Epidermal melanocyte (primary cell): ENCODE measurements around the gene EHMT1.

Experiments
- DNase-seq: peaks from one replicate; pipeline ENCODE4 v3.0.0; 2011; ENCODE audit warnings: low spot score; ENCODE audit not compliant: insufficient read length

EHMT1 gene

DNA sequence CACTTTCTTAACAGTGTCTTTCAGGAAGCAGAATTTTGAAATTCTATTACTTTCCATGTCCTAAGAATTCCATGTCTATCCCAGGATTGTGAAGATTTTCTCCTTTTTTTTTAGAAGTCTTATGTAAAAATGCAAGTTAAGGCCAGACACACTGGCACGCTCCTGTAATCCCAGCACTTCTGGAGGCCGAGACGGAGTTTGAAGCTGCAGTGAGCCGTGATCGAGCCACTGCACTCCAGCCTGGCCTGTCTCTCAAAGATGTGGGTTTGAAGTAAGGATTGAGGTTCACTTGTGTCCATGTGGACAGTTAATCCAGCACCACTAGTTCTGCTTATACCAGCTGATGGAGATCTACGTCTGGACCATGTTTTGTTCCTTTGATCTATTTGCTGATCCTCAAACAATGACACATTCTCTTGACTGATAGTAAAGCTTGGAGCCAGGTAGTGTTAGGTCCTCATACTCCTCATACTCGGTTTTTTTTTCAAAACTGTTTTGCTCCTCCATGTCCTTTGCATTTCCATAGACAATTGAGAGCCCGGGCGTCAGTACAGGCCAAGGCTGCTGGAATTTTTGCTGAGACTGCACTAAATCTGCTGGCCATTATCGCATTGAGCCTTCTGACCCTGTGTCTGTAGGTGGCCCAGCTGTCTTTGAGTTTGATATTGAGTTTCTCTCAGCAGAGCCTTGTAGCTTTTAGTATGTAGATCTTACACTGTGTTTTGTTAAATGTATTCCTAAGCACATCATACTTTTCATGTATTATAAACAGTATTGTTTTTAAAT is 205.4 kb downstream of the EHMT1 start:
- DNase-seq = no peak

DNA sequence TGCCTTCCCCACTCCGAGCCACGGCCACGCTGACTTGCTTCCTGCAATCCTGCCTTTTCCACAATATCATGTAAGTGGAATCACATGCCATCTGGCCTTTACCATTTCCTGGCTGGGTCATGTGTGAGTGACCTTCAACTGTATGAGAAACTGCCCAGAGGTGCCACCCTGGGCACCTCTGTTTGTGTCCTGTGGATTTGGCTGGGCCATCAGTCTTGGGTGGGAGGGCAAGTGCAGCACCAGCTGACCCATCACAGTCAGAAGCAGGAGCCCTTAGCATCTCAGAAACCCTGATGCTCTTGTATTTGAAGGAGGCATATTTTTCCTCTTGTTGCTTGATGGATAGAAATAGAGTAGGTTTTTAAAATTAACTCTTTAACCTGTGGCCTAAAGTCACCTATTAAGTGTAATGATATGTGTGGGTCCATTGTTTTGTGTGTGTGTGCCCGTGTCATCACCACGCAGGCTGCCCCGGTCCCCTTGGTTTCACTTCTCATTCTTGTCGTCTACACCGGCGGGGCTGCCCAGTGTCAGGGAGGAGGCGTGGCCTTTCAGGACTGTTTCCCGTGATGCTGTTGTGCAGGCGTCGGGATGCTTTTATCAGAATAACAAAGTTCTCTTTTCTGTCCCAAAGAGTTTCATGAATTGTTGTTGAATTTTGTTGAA is 206.7 kb downstream of the EHMT1 start:
- DNase-seq = no peak

DNA sequence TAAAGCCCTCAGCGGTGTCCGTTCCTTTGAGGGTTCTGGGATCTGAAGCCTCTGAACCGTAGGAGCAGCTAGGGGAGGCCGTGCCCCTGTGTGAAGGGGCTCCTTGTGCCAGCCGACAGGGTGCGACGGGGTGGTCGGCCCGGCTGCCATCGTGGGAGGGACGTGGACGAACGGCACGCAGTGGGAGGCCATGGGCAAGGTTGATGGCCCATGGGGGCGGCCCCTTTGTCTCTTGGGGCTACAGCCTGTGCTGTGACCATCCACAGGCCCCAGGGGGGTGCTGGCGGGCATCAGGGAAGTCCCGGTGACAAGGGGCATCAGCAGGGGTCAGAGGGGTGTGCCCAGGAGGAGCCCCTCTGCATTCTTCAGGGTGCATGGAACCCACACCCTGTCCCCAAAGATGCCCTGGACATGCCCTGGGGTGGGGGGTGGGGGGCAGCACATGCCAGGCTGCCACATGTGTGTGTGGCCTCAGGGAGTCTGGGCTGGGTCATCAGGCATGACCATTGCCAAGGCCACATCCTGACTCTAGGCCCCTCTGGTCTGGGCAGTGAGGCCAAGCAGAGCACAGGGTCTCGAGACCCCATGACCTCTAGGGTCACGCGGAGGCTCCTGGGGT is 209.2 kb downstream of the EHMT1 start:
- no peak for DNase-seq

DNA sequence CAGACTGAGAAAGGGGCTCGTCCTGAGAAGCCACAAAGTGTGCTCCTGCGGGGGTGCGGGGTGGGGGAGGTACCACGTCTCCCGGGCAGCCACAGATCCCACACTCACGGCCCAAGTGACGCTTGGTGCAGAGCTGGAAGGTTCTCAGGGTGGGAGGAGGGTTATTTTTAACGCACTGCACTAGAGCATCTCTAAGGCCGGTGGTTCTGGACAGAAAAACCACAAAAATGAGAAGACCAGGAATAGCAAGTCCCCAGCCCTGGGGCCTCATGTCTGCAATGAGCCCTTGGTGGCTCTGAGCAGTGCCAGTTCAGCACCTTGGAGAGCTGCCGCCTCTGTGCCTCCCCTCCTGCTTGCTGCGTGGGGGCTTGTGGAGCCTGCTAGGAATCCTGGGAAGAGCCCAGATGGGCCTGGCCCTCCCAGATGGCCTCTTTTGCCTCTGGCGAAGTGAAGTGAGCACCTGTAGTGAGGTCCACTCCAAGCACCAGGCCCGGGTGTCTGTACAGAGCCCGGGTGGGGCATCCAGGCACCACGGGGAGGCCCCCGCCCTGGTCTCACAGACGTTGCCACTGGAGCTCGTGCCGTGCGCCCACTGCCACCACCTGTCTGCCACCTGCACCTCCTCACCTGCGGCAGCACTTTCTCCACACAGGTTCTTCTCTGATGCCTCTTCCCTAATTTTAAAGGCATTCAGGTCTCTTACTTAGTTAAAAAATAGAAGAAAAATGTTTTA is 209.9 kb downstream of the EHMT1 start:
- no peak for DNase-seq

DNA sequence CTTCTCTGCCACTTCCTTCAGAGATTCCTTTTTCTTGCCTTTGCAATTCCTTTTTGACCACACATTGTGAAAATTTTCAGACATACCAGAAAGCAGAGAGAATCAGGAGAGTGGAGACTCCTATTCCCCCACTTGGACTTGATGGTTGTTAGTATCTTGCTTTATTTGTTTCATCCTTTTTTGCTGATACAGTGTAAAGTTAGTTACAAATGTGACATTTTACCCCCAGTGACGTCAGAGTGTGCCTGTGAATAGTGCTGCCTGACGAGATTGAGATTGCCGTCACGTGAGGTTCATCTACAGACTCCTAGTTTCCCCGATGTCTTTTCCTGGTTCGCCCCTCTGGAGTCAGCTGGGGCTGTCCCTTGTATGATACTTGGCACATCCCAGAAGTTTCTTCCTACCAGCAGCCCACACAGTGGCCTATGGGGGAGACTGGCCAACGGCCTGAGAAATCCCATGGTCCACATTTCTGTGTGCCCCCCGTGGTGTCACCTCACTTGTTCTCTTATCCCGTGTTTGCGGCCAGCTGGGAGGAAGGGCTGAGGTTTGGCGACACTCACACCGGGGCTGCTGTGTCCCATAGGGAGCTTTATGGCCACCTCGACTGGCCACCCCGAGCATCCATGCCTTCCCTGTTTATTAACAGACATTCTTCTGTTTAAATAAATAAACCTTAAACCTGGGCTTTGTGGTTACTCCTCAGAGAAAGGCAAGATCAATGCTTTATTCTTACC is 210.6 kb downstream of the EHMT1 start:
- no peak for DNase-seq

DNA sequence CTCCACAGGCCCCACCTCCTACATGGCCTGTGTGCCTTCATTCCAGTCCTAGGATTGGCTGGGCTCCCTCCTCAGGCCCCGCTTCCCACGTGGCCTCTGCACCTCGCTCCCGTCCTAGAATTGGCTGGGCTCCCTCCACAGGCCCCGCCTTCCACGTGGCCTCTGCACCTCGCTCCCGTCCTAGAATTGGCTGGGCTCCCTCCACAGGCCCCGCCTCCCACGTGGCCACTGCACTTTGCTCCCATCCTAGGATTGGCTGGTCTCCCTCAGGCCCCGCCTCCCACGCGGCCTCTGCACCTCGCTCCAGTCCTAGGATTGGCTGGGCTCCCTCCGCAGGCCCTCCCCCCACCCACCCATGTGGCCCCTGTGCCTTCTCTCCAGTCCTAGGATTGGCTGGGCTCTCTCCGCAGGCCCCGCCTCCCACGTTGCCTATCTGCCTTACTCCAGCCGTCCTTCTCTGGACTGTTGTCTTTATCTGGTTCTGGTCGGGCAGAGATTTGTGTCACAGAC is 213.4 kb downstream of the EHMT1 start:
- no peak for DNase-seq

DNA sequence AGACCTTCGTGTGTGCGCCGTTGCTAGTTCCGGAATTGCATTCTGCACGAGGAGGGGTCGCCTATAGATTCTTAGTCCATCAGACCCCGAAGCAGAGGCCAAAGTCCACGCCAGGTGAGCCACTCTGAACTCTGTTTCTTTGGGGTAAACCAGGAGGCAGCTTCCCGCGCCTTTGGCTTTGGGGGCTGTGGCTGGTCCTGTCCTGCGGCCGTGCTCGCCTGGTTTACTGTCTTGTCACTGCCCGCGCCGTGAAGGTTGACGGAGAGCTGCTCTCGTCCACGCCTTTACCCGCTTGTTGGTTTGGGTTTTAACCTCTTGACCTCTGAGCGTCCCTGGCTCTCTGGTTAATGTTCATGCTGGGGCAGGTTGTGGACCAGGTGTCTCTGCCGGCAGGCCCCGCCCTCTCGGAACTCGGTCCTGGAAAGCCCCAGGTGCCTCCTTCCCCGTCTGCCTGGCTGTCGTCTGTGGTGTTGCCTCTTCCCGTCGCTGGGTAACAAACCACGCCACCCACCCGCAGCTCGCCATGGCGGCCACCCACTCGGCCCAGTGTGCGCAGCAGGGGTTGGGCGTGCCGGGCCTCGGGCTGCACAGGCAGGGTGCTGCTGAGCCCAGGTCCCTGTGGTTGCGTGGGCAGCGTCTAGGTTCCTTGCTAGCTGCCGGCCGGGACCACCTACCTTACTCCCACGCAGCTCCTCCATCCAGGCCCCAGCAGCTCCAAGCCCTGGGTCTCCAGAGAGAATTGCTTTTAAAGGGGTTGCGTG is 214.2 kb downstream of the EHMT1 start:
- DNase-seq = no peak

DNA sequence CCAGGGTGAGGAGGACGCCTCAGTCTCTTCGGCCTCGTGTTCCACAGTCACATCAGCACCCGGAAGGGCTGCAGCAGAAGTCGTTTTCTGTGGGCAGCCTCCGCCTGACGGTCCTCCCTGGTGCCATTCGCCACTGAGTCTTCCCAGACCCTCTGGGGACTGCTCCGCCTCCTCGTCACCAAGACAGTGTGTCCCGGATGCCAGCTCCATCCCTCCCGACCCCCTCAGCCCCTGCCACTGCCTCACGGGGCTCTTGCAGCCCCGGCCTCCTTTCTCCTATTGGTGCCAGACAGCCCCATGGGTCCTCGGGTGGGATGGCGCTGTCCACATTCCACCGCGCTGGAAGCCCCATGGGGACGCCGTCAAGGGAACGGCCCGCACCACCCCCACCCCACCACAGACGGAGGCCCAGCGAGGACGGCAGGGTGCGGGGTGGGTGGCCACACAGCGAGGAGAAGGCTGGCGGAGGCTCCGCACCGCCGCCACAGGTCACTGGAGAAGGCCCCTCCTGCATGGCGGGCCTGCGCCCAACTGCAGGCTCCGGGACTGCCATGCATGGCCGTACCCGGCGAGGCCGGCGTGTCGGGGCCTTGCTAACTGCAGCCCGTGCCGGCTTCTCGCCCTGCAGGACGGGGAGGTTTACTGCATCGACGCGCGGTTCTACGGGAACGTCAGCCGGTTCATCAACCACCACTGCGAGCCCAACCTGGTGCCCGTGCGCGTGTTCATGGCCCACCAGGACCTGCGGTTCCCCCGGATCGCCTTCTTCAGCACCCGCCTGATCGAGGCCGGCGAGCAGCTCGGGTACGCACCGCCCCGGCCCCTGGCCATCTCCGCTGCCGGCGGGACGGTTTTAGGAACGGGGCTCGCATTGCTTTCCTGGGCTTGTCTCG is 215.2 kb downstream of the EHMT1 start:
- DNase-seq = no peak

DNA sequence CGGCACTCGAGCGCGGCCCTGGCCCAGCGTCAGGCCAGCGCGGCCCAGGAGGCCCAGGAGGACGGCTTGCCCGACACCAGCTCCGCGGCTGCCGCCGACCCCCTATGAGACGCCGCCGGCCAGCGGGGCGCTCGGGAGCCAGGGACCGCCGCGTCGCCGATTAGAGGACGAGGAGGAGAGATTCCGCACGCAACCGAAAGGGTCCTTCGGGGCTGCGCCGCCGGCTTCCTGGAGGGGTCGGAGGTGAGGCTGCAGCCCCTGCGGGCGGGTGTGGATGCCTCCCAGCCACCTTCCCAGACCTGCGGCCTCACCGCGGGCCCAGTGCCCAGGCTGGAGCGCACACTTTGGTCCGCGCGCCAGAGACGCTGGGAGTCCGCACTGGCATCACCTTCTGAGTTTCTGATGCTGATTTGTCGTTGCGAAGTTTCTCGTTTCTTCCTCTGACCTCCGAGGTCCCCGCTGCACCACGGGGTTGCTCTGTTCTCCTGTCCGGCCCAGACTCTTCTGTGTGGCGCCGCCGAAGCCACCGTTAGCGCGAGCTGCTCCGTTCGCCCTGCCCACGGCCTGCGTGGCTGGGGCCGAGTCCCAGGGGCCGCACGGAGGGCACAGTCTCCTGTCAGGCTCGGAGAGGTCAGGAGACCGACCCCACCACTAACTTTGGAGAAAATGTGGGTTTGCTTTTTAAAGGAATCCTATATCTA is 216.2 kb downstream of the EHMT1 start:
- DNase-seq = no peak

DNA sequence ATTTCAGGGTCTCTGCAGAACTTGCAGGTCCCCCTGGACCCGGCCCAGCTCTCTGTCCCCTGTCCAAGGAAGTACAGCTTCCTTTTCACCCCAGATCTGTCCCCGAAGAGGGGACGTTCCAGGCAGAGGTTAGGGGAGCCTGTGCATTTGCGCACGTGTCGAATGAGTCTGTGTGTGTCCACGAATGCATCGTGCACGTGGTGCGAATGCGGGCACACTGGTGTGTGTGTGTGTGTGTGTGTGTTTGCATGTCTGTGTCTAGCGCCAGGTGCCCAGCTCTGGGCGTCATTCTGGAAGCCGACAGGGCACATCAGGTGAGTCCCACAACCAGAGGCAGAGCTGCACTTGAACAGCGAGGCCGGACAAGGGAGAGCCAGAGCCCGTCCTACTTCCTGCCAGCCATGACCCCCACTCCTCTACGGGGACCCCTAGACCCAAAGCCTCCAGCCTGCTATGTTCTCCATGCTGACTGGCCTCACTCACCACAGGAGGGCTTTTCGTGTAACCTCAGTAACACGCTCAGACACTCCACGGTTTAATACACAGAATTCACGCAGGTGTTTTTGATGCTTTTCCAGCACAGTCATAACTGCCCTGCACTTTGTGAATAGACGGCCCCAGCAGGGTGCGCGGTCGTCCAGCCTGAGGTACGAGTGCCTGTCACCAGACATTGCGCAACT is 217.5 kb downstream of the EHMT1 start:
- no peak for DNase-seq

DNA sequence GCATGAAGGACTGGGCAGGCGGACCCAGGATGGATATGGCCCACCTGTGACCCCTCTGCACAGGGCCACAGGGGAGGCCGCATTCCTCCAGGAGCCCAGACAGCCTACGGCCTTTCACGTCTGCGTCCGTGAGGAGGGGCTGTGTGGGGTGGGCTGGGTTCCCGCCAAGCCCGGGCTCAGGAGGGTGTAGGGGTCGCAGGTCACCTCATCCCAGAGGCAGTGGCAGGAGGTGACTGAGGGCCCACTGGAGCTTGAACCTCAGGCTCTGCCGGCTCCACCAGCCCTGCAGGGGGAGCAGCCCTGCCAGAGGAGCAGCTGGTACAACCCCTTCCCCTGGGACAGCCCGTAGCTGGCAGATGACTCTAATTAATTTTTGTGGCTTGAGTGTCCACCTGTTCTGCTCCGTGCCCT is 218.0 kb downstream of the EHMT1 start:
- no peak for DNase-seq

DNA sequence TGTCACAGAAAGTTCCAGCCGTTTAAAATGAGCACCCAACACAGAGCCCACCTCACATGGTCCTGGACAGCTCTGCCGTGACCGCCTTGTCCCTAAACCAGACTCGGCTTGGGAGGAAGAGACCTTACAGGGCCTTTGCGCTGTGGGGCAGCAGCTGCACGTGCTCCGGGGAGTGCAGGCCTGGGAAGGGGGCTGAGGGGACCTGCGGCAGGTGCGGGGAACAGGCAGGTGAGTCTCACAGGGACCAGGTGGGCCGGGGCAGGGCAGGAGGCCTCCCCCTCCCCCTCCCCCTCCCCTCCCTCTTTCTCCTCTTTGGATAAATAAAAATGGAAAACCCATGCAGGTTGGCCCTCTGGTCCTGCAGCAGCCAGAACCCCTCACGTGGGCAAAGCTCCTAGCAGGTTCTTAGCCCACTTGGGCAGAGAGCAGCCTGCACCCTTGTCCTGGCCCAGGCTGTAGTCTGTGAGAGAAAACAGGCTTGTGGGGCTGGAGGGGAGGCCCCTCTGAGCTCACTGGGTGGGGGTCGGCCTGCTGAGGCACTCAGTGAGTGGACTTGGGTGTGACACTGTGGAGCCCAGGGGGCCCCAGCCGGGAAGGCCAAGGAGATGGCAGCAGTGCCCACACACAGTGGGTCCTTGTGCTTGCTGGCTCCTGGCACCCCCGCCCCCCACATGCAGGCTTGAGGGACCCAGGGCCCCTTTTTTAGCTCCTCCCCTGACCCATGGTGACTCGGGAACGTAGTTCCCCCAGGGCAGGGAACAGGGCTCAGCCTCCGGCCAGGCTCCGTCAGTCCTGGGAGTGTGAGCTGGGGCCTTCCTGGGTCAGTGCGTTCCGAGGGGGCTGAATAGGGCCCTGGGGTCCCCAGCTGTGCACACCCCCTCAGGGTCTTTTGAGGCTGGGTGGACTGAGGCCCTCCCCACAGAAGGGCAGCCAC is 218.8 kb downstream of the EHMT1 start:
- no peak for DNase-seq

DNA sequence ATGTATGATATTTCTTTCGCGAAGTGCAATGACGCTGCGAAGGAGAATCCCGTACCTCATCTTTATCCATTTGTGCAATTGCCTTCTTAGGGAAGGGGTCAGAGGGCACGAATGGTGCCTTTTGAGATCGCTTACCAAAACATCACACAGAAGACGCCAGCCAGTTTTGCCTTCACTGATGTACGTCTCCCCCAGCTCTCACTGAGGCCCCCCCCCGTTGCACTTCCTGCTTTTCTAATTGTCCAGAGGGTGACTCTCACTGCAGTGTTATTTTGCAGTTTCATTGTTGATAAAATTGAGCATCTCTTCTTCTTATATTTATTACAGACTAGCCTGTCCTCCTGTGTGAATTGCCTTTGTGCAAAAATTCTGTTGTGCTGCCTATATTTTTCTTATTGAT is 219.8 kb downstream of the EHMT1 start:
- no peak for DNase-seq

DNA sequence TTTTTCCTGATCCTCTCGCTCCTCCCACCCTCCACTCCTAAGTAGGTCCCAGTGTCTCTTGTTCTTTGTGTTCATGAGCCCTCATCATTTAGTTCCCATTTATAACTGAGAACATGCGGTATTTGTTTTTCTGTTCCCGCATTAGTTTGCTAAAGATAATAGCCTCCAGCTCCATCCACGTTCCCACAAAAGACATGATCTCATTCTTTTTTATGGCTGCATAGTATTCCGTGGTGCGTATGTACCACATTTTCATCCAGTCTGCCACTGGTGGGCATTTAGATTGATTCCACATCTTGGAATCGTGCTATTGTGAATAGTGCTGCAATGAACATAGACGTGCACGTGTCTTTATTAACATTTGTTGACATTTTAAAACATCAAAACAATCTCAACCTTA is 224.6 kb downstream of the EHMT1 start:
- no peak for DNase-seq

DNA sequence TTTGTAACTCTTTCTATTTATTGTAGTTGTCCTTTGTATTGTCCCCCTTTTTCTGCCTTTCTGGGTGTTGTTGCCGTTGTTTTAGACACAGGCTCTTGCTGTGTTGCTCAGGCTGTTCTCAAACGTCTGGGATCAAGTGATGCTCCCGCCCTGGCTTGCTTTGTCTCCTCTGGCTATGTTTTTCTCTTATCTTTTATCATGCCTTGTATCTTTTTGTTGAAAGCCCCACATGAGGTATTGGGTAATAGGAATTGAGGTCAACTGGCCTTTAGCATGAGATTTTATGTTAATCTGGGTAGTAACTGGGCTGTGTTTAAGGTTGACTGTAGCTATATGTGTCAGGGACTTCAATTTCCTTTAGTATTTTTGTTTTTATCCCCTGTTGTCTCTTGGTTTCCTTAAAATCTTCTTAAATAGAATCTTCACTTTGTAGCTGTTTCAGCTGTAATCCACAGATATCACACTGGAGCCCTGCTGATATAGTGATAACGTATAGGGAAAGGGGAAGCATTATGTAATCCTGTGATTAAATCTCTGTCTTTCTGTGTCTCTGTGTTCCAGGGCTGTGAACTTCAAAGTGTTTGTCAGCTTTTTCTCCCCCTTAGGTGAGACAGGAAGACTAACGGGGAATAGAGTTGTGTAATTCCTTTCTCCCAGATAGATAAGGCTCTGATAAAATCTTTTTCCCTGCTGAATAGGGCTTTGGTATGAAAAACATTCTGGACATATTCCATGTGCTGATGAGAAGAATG is 232.9 kb downstream of the EHMT1 start:
- DNase-seq = no peak

DNA sequence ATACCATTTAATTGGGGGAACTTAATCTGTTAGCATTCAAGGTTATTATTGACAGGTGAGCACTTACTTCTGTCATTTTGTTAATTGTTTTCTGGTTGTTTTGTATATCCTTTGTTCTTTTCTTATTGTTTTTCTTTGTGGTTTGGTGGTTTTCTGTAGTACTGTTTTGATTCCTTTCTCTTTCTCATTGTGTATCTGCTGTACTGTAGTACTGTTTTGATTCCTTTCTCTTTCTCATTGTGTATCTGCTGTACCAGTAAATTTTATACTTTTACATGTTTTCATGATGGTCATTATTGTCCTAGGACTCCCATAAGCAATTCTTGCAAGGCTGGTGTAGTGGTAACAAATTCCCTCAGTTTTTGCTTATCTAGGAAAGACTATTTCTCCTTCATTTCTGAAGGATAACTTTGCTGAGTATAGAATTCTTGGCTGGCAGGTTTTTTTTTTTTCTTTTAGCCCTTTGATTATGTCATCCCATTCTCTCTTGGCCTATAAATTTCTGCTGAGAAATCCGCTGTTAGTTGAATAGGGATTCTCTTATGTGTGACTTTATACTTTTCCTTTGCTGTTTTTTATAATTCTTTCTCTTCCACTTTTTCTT is 234.7 kb downstream of the EHMT1 start:
- no peak for DNase-seq
